ENCODE data around the gene SH3RF3.
"Not testable (repeated sequence)": the region's sequence is repeated elsewhere in the genome, so short reads cannot be mapped to it uniquely, and the experiment has no call there.

Gene SH3RF3

DNA sequence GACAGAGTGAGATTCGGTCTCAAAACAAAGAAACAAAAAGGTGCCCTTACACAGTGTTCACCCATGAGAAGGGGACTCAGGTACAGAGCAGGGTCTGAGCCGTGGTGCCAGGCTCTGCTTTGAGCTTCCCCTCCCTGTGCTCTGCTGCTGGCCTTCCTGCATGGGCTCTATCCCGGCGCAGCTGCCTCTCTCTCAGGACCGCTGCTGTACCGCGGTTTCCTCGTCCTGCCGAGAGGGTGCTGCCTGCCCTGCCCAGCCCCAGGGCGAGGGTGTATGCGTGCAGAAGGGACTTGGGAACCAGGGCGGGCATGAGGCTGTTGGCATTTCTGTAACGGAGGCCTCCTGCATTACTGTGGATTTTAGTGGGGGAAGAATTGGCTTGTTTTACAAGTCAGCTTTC is 30.1 kb downstream of the SH3RF3 start:
- no peak for DNase-seq

DNA sequence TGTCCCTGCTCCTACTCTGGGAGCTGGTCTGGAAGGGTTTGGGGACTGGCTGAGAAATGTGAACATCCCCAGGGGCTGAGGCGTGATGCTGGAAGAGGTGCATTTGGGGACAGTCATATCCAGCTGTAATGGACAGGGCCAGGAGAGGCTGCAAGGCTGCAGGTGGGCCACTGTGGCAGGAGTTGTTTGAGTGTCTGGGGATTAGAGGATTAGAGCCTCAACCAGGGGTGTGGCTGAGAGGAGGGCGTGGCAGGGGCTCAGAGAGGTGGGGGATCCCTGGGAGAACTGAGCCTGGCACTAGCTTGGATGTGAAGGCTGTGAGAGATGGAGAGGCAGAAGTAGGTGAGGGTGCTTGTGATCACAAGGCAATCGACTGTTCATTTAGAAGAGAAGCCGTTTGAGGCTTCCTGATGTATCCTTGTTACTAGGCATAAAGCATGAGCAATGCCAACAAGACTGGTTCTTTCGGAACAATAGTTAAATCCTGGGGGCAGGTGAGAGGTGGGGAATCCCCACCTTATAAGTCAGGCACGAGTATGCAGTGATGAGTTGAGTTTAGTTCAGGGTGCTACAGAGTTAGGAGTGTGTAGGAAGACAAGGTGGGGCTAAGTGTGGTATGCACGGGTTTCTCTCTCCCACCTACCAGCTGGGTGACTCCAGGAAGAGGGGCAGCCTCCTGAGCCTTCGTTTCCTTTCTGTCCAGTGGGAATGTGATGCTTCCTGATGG is 31.9 kb downstream of the SH3RF3 start:
- DNase-seq: no peak

- not testable (repeated sequence) for DNase-seq
Measured at GRCh38 chr2:109162367-109162766, 33.4 kb downstream of the SH3RF3 start.

DNA sequence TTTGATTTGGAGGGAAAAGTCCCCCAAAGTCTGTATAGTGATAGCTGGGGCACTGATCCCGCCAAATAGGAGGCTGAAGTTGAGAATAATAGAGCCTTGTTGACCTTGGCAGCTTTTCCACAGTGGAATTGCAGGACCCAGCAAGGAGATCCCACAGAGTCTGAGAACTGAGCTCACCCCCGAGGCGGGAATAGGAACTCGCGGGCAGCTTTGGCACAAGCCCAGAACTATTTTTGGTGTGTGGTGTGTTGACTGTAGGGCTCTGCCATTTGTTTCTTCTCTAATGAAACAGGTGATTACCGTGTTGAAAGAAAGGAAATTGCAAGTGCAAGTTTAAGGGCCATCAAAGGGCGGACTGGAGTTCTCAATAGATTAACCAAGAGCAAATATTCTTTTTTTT is 34.0 kb downstream of the SH3RF3 start:
- DNase-seq: no peak

GRCh38 chr2:109164311-109164710 is 35.3 kb downstream of the SH3RF3 start:
- no peak for DNase-seq

DNA sequence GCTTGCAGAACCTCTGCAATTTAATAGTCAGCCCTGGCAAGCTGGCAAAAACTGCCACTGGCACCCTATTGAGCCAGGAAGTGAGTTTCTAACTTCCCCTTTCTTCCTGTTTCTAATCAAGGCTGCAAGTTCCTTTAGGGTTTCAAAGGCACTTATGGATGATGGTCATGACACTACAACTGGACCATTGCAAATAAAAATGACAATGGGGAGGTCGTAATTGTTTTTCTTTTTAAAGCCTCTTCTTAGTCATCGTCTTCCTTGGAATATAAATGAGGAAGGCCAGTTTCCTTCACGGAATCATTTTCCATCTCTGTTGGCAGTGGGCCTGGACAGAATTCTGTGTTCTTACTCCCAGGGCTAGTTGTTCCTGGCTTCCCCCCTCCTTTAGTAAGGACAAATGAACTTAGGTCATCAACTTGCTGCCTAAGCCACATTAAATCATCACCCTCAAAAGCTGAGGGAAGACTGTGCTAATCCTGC is 35.8 kb downstream of the SH3RF3 start:
- no peak for DNase-seq

DNA sequence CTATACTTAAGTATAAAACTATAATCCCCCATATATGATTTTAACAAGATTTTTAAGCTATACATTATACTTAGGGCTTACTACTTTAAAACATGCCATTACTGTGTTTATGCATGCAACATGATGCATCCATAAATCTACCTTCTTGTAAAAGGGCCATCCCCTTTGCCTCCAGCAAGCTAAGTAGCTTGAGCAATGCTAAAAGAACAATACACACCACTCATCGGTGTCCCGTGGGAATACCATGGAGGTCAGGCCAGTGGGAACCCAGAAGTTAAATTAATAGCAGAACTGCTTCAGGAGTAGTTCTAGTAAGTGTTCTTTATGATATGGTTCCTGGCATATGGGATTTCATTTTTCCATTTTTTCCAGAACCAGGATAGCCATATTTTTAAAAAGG is 37.8 kb downstream of the SH3RF3 start:
- DNase-seq: no peak

DNA sequence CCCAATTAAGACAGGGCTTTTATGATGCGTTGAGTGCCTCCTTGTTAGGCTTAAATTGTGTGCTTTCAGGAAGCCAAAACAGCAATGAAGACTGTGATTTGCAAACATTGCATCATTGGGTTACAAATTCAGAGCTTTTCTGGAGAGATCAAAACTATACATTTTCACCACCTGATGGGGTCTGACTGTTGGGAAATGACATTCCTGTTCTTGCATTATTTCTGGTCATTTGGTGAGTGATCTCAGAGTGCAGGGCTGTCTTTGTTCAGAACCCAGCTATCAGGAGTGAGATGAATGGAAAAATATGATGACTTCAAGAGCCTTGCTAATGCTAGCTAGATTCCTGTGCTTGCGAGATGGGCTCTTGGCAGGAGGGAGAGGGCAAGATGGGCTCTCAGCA is 39.1 kb downstream of the SH3RF3 start:
- DNase-seq: no peak

- no peak for DNase-seq
Measured at GRCh38 chr2:109168716-109169115, 39.7 kb downstream of the SH3RF3 start.

GRCh38 chr2:109170645-109171044 is 41.6 kb downstream of the SH3RF3 start:
- no peak for DNase-seq

DNA sequence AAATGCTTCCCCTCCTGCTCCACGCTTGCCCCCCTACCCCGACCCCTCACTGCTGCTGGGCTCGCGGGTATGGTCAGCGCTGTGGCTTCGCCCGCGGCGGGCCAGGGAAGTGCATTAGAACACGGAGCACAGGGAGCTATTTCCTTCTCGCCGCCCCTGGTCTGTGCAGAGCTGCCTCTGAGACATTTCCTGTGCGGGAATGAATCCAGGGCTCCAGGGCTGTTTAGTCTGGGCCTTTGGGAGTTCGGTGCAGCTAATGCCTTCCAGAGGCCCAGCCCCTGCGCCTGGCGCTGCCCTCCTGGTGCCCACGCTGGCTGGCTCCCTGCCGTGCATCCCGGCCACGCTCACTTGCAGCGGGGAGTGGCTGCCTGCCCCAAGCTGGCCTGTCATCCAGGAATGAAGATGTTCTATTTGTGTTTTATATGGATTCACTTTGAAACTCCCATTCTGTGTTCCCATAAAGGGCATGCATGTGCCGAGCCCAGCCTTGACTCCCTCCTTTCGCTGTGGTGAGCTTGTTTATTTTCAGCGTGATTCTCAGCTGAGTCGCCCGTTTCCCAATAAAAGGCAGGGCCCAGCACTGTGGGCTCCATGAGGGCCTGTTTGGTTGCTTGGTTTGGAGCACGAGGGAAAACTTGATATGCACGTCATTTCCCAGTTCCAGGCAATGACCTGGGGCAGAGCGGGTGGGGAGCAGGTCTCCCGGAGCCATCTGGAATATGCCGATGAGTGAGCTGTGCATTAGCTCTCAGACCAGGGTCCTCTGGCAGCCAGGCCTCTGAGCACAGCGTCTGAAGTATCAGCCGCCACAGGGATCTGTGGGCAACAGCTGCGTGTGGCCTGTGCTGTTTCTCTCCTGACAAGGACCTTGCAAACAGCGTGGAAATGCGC is 42.7 kb downstream of the SH3RF3 start:
- DNase-seq: no peak

DNA sequence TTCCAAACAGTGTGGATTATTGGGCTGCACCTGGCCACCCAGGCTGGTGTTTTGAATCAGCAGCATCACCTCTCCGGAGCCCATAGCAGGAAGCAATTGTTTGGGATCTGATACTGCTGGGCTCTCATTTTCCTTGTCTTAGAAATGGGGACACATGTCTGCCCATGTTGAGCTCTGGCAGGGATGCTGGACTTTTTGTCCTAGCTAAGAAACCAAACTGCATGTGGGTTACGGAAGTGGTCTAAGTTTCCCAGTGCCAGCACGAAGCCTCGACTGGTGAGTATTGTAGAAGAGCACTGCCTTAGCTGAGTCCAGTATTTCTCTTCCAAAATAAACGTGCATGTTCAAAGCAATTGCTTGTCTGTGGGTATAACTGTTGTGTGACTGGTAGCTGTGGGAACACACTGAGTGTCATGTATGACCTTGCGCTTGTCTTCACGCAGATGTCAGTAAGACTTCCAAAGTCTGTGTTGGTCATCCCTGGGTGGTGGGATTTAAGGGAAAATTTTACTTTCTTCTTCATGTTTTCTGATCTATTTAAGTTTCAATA is 43.6 kb downstream of the SH3RF3 start:
- no peak for DNase-seq

DNA sequence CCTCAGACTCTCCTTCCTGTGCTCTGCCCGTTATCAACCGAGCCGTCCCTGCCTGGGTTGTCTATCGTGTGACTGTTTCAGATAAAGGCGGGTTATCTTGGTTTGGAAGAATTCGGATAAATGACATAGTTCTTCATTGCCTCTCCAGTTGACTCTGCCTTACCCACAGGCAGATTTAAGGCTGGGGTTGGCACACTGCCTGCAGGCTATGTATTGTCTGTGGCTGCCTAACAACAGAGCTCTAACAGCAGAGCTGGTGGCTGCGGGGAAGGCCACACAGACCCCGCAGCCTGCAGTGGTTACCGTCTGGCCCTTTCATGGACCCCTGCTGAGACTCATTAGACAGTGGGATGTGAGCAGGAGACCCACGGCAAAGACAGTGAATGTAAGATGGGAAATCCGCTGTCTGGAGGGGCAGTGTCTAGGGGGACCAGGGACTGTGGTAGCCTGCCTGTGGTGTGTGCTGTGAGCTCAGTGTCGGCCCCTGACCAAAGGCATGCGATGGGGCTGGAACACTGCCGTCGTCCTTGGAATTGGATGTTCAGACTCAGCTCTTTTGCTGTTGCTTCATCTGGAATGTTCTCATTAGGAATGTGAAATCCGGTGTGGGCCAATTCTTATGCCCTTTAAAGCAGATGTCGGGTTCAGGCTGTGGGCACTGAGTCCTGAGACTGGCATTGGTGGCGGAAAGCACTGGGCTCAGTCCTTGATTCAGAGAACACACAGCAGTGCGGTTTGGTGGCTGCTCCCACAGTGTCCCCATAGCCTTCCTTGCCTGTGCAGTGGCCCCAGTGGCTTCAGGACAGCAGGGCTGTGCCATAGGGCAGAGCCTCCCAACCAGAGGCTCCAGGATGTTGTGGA is 44.5 kb downstream of the SH3RF3 start:
- no peak for DNase-seq

DNA sequence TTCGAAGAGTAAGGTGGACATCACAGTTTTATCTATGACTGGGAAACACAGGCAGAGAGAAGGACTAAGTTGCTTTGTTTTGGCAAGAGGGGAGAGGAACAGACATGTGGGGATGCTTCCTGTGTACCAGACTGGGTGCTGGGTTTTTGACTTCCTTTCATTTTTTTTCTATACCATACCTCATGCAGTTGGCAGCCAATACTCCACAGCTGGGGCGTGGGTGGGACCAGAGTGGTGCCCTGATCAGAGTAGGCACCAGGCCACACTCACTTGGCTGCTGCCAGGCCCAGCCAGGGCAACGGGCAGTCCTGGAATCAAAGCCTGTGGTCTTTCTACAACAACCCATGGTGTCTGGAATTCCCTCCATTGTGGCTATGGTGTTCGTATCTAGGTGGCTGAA is 45.2 kb downstream of the SH3RF3 start:
- DNase-seq: no peak

DNA sequence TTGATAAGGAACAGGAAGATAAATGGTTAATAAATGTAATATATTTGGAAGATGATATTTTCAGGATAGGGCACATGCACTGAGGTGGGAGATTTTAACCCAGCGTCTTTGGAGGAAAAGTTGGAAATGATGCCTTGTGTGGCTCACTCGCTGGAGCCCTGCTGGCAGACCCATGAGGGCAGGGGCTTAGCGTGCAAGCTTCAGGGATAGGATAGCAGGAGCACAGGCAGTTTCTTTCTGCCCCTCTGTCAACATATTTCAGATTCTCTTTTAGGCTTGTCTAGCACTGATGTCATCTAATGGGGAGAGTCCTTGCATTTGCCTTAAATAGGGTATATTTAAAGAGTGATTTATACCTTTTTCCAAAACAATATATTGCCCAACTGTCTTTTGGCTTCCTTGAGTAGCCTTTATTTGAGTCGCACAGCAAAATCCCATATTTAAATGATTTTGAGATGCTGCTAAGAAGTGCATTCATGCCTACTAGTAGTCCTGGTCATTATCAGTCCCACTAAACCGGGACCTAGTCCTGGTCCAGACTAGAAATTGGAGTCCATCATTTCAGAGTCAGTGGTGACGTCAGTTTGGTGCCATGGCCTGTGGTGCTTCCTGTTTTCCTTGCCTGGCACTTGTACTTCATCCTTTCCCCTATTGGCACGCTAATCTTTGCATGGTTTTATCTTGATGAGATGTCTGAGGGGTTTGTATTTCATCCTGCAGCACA is 45.8 kb downstream of the SH3RF3 start:
- no peak for DNase-seq

DNA sequence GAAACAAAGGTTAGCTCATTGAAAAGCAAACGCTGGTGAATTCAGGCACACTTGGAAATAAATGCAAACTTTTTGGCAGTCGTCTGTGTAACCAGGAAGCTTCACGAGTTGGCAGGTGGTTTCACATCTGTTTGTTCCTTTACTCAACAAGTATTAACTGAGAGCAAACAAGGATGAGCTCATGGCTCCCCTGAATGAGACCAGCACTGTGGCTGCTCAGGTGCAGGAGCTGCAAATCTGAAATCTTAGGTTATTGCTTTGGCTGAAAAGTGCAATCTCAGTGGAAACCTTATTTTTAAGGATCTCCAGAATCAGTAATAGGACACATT is 46.3 kb downstream of the SH3RF3 start:
- DNase-seq: no peak

DNA sequence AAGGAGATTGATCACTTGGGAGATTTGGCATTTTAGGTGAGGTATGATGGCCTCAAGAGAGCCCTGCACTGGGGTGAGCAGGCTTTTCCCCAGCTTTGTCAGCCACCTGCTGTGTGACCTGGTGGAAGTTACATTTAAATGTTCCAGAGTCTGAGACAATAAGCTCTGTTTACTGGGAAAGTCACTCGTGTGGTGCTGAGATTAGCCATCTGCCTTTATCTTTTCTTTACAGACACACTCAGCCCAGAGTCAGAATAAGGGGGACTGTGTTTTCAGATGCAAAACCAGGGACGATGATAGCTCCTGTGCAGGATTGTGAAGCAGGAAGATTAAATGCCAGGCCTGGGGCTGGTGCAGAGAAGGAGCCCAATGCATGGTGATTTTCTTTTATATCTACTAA is 47.9 kb downstream of the SH3RF3 start:
- no peak for DNase-seq

DNA sequence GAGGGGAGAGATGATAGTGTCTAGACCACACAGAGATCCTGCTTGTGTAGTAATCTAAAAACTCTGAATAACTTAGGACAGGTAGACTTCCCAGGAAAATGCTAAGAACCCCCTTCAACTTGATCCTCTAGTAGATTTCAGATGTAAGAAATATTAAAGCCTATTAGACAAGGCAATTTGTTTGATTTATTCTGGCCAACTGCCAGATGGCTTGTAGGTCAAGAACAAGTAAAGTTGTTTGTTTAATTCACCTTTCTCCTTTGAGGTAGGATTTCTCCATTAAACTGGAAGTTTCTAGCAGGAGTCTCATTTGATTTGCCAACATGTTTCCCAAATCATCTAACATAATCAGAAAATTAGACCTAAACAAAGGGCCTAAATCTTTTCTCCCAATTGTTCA is 48.6 kb downstream of the SH3RF3 start:
- DNase-seq: no peak

- no peak for DNase-seq
Measured at GRCh38 chr2:109178968-109179367, 50.0 kb downstream of the SH3RF3 start.

GRCh38 chr2:109180786-109181185 is 51.8 kb downstream of the SH3RF3 start:
- DNase-seq: no peak

DNA sequence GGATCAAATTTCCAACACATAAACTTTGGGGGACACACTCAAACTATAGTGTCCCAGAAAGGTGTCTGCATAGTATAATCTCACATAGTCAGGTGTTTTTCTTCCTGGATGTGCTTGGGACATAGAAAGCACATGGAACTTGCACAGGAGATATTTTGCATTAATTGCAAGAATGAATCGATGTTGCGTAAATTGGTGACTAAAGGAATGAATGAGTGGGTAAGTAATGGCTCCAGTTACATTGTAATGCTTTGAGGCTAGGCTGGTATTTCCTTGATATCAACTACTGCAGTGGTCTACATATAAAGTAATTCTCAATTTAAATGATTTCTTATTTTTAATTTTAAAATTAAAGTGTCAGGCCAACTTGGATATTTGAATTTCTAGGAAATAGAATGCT is 53.4 kb downstream of the SH3RF3 start:
- no peak for DNase-seq

GRCh38 chr2:109183871-109184270 is 54.9 kb downstream of the SH3RF3 start:
- no peak for DNase-seq

Measured in NCI-H1417 treated with DMSO at 0.1 percent for 48 hours (cell line).